Measurements from ENCODE around the gene MPND. TPM values are rescaled to one million over a fixed set of nuclear protein-coding genes. Genes with fewer than 3 reads are reported as not detected.

Gene MPND
- total and polyA plus RNA-seq, 2 of the 13 experiments (the other 11 are each of a cell fraction or from before 2014, with no cell fraction given), result 10.8 to 15.8 TPM

DNA sequence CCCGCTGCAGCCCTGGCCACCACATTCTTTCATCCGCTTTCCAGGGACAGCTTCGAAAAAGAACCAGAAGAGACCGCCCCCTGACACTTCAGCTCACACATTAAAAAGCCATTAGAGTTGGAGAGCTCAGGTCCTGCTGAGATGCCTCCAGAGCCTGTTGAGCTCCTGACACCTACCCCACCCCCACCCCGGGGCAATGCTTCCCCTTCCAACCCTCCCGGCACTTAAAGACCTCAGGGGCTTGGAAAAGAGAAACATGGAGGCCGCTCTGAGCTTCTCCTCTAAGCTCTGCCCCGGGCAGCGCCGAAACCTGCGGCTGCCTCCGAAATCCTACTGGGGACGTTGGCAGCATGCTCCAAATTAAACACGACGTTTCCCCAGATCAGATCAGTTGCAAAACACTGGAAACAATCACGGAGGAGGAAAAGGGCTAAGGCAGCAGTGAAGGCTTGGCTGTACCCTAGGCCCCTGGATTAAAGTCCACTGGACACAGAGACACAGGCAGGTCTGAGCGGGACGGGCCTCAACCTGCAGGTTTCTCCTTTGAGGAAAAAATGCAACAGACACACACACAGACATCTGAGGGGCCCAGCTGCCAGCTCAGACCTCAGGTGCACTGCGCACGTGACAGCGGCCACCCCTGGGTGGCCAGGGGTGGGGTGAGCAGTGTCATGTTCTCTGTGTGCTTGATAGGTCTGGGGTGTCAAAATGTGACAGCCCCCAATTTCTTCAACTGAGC is 47.4 kb downstream of the MPND start (continued):
- TF ChIP-seq ZFY (CRISPR knock-in tag; IDR thresholded peaks at IDR 0.05) (peak; percentile 91), HOXA3 (CRISPR knock-in tag; IDR thresholded peaks at IDR 0.05) (peak; percentile 76), ZNF746 (CRISPR knock-in tag; IDR thresholded peaks at IDR 0.05) (no peak), ZNF792 (CRISPR knock-in tag; IDR thresholded peaks at IDR 0.05) (peak; percentile 52; the same call in 1 of the 2 replicates), ZNF296 (CRISPR knock-in tag; conservative IDR thresholded peaks at IDR 0.05) (0 out of 2 replicates have a peak, but pooled peaks have one; percentile 68), ZNF430 (CRISPR knock-in tag; IDR thresholded peaks at IDR 0.05) (peak; percentile 78; the same call in 1 of the 2 replicates), NR2F6 (IDR thresholded peaks at IDR 0.05) (no peak), NR2F6 (CRISPR knock-in tag; IDR thresholded peaks at IDR 0.05) (peak; percentile 81), PHF20 (CRISPR knock-in tag; IDR thresholded peaks at IDR 0.05) (peak; percentile 40; the same call in 1 of the 2 replicates), RXRA (CRISPR knock-in tag; IDR thresholded peaks at IDR 0.05) (peak; percentile 95), ZSCAN9 (CRISPR knock-in tag; IDR thresholded peaks at IDR 0.05; ENCODE audit: borderline replicate concordance) (peak; percentile 98), SRSF9 (IDR thresholded peaks at IDR 0.05; ENCODE audit: borderline replicate concordance, insufficient read depth, low read depth, low read length, poor library complexity, severe bottlenecking) (no peak), ZNF12 (CRISPR knock-in tag; IDR thresholded peaks at IDR 0.05) (peak; percentile 33; the same call in 1 of the 2 replicates), ZNF292 (CRISPR knock-in tag; IDR thresholded peaks at IDR 0.05; ENCODE audit: borderline replicate concordance, low read depth) (peak; percentile 93), ZBED4 (CRISPR knock-in tag; IDR thresholded peaks at IDR 0.05; ENCODE audit: borderline replicate concordance) (peak; percentile 88; the same call in 1 of the 2 replicates), ZBTB42 (CRISPR knock-in tag; IDR thresholded peaks at IDR 0.05) (no peak), FOXK2 (IDR thresholded peaks at IDR 0.05) (no peak), NONO (IDR thresholded peaks at IDR 0.05) (no peak), NONO (CRISPR knock-in tag; conservative IDR thresholded peaks at IDR 0.05) (no peak), HOXA7 (CRISPR knock-in tag; IDR thresholded peaks at IDR 0.05) (no peak), PCBP2 (optimal IDR thresholded peaks at IDR 0.05; ENCODE audit: low read depth, low read length, poor library complexity, severe bottlenecking) (no peak)
- TF ChIP-seq, protein P1, sequence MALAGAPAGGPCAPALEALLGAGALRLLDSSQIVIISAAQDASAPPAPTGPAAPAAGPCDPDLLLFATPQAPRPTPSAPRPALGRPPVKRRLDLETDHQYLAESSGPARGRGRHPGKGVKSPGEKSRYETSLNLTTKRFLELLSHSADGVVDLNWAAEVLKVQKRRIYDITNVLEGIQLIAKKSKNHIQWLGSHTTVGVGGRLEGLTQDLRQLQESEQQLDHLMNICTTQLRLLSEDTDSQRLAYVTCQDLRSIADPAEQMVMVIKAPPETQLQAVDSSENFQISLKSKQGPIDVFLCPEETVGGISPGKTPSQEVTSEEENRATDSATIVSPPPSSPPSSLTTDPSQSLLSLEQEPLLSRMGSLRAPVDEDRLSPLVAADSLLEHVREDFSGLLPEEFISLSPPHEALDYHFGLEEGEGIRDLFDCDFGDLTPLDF (CRISPR knock-in tag; IDR thresholded peaks at IDR 0.05), result peak; percentile 50; the same call in 1 of the 2 replicates
- TF ChIP-seq, protein P2, sequence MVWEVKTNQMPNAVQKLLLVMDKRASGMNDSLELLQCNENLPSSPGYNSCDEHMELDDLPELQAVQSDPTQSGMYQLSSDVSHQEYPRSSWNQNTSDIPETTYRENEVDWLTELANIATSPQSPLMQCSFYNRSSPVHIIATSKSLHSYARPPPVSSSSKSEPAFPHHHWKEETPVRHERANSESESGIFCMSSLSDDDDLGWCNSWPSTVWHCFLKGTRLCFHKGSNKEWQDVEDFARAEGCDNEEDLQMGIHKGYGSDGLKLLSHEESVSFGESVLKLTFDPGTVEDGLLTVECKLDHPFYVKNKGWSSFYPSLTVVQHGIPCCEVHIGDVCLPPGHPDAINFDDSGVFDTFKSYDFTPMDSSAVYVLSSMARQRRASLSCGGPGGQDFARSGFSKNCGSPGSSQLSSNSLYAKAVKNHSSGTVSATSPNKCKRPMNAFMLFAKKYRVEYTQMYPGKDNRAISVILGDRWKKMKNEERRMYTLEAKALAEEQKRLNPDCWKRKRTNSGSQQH (CRISPR knock-in tag; IDR thresholded peaks at IDR 0.05; ENCODE audit: low read depth), result peak; percentile 66; the same call in 1 of the 2 replicates

All from HepG2 (cell line).